GM21528 (cell line): Measurements from ENCODE around the gene TUBB6.

Source experiments
- ATAC-seq: cut with Tn5 transposase; IDR thresholded peaks from one replicate; pipeline ENCODE4 v1.9.1; 2021; ENCODE audit warnings: mild to moderate bottlenecking, moderate library complexity; ENCODE audit not compliant: unreplicated experiment, low FRiP score

TUBB6 gene

GRCh38 chr18:12290086-12290485, 18.0 kb upstream of the TUBB6 start:
- no peak for ATAC-seq

- no peak for ATAC-seq
These were observed 16.9 kb upstream of the TUBB6 start for GRCh38 chr18:12291161-12291560.

- ATAC-seq: no peak
These were observed 16.4 kb upstream of the TUBB6 start for GRCh38 chr18:12291690-12292089.

GRCh38 chr18:12293831-12294230, 14.2 kb upstream of the TUBB6 start:
- ATAC-seq: no peak

GRCh38 chr18:12295389-12296086, 12.5 kb upstream of the TUBB6 start:
- no peak for ATAC-seq

GRCh38 chr18:12296087-12296403, 12.0 kb upstream of the TUBB6 start:
- ATAC-seq: no peak

GRCh38 chr18:12296457-12296856, 11.6 kb upstream of the TUBB6 start:
- ATAC-seq: no peak

- ATAC-seq: no peak
These were observed 8.2 kb upstream of the TUBB6 start for GRCh38 chr18:12299862-12300261.

GRCh38 chr18:12301263-12302005, 6.6 kb upstream of the TUBB6 start:
- no peak for ATAC-seq

- no peak for ATAC-seq
These were observed 5.5 kb upstream of the TUBB6 start for GRCh38 chr18:12302391-12303147.

- no peak for ATAC-seq
These were observed 3.5 kb upstream of the TUBB6 start for GRCh38 chr18:12304351-12305210.

GRCh38 chr18:12305211-12305610, 2.8 kb upstream of the TUBB6 start:
- ATAC-seq: no peak

- ATAC-seq: no peak
These were observed 2.0 kb upstream of the TUBB6 start for GRCh38 chr18:12305930-12306629.

- ATAC-seq: no peak
These were observed 1.0 kb upstream of the TUBB6 start for GRCh38 chr18:12306752-12307700.

GRCh38 chr18:12308386-12309100, 502 bp downstream of the TUBB6 start:
- ATAC-seq: peak; percentile 62

- ATAC-seq: no peak
These were observed 1.7 kb downstream of the TUBB6 start for GRCh38 chr18:12309683-12310198.

GRCh38 chr18:12310762-12311161, 2.7 kb downstream of the TUBB6 start:
- no peak for ATAC-seq

GRCh38 chr18:12312976-12313375, 4.9 kb downstream of the TUBB6 start:
- no peak for ATAC-seq
